ENCODE data around the gene RAB10.
"Not testable (repeated sequence)": the region's sequence is repeated elsewhere in the genome, so short reads cannot be mapped to it uniquely, and the experiment has no call there.

The RAB10 gene

DNA sequence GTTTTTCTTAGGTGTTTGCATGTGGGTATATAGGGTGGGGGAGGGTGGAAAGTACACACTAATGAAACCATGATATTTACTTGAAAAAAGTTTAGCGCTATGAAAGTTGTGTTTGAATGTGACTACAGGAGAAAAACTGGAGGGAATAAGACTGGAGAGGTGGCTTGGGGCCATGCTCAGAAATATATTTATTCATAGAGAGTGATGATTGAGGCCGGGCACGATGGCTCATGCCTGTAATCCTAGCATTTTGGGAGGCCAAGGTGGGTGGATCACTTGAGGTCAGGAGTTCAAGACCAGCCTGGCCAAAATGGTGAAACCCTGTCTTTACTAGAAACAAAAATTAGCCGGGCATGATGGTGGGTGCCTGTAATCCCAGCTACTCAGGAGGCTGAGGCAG is 55.0 kb downstream of the RAB10 start:
- not testable (repeated sequence) for DNase-seq (ENCODE audit: low read depth)

DNA sequence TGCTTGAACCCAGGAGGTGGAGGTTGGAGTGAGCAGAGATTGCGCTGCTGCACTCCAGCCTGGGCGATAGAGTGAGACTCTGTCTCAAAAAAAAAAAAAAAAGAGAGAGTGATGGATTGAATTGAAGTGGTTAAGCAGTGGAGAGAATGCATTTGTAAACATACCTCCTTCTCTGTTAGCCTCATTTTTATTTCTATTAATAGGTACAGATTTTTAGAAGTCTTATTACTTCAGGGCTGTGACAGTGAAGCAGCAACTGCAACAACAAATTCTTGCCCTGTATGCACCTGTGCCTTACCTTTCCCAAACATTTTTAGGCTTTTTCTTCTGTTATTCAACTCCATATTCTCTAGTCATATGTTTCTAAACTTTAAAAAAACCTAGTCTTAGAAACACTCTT is 55.5 kb downstream of the RAB10 start:
- no peak for DNase-seq (ENCODE audit: low read depth)

- no peak for DNase-seq (ENCODE audit: low read depth)
Measured at GRCh38 chr2:26095758-26096157, 61.9 kb downstream of the RAB10 start.

- no peak for DNase-seq (ENCODE audit: low read depth)
Measured at GRCh38 chr2:26099933-26100332, 66.0 kb downstream of the RAB10 start.

- no peak for DNase-seq (ENCODE audit: low read depth)
Measured at GRCh38 chr2:26100384-26100783, 66.5 kb downstream of the RAB10 start.

DNA sequence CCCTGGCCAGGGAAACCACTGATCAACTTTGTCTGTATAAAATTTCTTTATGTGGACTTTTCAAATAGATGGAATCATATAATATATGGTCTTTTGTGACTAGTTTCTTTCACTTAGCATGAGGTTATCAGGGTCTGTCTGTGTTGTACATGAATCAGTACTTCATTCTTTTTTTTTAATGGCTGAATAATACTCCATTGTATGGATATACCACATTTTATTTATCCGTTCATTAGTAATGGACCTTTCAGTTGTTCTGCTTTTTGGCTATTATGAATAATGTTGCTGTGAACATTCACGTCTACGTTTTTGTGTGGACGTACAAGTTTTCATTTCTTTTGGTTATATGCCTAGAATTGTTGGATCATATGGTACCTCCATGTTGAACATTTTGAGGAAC is 69.9 kb downstream of the RAB10 start:
- DNase-seq (ENCODE audit: low read depth), result no peak

- not testable (repeated sequence) for DNase-seq (ENCODE audit: low read depth)
Measured at GRCh38 chr2:26108701-26109100, 74.8 kb downstream of the RAB10 start.

- DNase-seq (ENCODE audit: low read depth), result no peak
Measured at GRCh38 chr2:26112201-26112600, 78.3 kb downstream of the RAB10 start.

DNA sequence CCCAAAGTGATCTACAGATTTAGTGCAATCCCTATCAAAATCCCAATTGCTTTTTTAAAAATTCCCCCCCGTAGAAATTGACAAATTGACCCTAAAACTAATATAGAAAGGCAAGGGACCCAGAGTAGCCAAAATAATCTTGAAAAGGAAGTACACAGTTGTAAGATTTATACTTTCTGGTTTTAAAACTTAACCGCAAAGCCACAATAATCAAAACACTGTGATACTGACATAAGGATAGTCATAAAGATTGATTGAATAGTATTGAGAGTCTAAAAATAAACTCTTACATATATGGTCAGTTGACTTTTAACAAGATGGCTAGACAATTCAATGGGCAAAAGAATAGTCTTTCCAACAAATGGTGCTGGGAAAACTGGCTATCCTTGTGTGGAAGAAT is 80.3 kb downstream of the RAB10 start:
- no peak for DNase-seq (ENCODE audit: low read depth)

DNA sequence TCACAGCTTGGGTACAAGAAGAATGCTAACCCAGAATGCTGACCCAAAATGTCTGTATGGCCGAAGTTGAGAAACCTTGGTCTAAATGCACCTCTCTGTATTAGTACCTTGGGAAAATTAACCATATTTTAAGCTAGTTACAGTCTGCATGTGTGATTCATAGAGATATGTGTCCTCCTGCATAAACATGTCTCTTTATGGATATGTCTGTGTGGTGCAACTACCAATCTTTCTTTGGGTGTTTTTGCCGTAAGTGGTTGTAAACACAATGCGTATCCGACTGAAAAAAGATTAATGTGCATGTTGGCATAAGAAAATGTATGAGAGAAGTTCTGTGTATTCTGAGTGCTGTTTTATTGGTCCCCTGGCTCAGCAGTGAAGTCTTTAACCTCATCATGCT is 84.8 kb downstream of the RAB10 start:
- no peak for DNase-seq (ENCODE audit: low read depth)

- DNase-seq (ENCODE audit: low read depth), result no peak
Measured at GRCh38 chr2:26119521-26119920, 85.6 kb downstream of the RAB10 start.

DNA sequence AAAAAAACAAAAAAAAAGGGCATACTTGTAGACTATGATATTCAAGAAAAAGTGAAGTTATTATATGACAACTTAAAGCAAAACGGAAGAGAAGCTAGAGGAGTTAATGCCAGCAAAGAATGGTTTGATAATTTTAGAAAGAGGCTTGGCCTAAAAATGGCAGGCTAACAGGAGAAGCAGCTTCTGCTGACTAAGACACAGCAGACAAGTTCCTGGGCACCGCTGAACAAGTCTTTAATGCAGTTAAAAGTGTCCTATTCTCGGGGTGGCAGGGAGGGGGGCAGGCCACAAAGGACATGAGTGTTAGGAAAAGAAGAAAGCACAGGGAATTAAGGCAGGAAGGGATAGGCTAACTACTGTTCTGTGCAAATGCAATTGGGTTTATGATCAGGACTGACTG is 88.7 kb downstream of the RAB10 start:
- DNase-seq (ENCODE audit: low read depth), result no peak

DNA sequence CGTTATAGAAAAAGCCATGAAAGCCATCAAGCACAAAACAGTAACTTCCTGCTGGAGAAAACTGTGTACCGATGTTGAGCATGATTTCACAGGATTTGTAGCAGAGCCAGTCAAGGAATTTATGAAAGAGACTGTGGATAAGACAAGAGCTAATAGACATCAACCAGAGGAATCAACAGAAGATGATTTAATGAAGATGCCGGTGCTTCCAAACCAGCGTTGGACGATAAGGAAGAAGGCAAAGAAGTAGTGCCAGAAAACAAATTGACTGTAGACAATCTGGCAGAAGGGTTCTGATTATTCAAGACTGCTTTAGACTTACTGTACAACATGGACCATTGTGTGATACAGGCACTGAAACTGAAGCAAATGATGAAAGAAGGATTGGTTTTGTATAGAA is 89.5 kb downstream of the RAB10 start:
- DNase-seq (ENCODE audit: low read depth), result no peak

DNA sequence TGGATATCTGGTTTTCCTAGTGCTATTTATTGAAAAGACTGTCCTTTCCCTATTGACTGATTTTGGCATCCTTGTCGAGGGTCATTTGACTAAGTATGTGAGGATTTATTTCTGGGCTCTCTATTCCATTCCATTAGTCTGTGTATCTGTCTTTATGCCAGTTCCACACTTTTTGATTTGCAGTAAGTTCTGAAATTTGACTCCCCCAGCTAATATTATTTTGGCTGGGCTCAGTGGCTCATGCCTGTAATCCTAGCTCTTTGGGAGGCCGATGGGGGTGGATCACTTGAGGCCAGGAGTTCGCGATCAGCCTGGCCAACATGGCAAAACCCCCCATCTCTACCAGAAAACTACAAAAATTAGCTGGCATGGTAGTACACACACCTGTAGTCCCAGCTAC is 92.2 kb downstream of the RAB10 start:
- DNase-seq (ENCODE audit: low read depth), result peak; percentile 44

- no peak for DNase-seq (ENCODE audit: low read depth)
Measured at GRCh38 chr2:26128176-26128575, 94.3 kb downstream of the RAB10 start.

DNA sequence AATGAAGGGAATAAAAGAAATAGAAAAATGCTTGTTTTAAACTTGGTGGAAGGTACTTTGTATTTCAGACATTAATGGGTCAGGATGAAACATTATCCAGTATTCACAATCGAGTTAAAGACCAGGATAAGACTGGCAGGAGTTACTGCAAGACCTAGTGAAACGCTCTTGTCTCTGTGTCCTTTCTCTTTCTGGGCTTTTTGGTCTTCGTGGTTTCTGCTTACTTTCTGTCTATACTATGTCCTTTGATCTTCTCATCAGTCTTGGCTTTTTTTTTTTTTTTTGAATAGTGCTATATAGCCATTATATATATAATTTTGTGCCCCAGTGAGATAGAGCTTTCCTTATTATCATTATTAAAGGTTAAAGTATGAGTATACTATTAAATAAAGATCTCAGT is 96.9 kb downstream of the RAB10 start:
- no peak for DNase-seq (ENCODE audit: low read depth)

DNA sequence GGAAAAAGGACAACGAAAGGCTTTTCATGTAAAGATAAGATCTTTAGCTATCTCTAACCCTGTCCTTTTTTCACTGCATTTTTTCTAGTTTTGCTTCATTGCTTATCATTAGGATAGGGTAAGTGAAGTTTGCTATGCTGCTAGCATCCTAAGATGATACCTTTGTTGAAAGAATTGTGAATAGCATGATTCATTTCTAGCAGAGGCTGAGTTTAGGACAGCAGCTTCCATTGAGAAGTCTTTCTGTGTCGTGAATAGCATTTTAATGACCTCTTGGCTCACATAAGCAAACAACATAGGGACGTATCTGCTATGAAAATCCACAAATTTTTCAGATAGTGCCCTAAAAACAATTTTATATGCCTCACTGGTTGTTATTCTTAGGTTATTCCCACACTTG is 102.6 kb downstream of the RAB10 start:
- no peak for DNase-seq (ENCODE audit: low read depth)

DNA sequence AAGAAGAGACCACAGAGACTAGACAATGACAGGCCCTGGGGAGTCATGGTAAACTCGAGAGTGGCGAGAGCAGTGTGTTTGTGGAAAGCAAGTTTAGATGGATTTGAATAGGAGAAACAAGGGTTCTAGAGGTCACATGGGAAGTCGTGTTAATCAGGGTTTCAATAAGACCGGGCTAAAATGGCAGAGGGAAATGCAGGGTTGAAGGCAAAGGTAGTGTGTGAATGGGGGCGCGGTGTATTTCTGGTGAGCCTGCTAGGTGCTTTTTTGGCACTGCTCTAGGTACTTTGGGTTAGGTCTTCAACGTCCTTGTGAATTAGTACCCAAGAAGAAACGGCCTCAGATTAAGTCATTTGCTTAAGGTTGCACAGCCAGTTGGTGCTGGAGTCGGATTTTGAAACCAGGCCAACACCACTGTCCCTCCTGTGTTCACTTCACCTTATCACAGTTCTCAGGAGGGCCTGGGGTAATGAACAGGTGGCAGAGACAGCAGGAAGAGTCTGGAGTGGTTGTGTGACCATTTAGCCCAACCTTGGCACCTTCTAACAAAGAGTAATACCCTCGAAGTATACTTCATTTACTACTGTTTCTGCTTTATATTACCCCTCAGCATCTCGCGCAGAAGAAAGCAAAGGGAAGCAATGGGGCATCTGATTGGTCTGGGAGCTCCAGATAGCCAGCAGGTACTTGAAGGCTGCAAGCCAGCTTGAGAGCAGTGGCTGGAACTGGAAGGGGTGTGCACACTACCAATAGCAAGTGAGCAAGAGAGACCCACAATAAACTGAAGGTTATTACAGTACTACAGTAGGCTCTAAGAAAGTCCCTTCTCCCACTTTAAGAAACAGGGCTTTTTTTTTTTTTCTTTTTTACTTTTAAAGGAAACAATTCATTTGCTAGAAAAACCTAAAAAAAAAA is 105.6 kb downstream of the RAB10 start:
- DNase-seq (ENCODE audit: low read depth), result no peak

DNA sequence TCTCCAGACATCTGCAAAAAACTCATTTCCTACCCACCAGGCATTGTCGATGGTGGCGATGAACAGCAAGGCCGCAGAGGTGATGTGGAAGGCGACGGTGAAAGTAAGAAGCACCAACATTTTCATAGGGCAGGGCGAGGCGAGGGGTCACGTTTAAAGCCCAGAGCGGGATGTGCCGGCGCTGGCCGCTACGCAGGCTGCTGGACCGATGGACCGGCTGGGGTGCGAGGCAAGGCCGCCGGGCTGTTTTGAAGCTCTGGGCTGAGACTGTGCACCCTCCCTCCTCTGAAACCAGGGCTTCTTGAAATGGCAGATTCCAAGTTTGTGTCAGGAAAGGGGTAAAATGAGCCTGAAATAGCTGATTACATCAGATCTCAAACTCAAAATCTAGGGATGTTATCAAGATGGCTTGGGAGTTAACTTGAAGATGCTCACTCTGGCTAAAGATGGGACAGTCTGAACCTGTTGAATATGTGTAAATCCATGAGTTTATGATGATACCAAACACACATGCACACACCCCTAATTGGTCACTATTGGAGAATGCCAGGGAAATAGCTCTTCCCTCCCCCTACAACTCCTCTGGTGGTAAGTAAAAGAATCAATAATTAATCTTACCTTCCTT is 107.4 kb downstream of the RAB10 start:
- DNase-seq (ENCODE audit: low read depth), result no peak

DNA sequence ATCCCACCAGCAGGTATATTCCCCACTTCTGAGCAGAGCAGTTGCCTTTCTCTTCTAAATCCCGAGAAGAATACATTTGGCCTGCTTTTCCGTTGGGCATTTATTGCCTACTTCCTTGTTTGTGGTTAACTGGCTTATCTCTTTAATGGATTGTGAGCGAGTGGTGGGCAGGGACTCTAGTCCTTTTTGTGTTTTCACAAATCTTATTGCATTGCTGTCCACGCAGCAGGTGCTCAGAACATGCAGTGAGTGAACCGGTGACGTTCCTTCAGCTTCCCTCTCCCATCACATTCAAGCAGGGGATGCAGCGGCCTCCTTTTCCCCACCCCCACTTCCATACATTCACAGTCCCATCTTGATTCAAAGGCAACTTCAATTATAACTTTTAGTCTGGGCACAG is 110.1 kb downstream of the RAB10 start:
- no peak for DNase-seq (ENCODE audit: low read depth)

GRCh38 chr2:26144953-26145680 is 111.2 kb downstream of the RAB10 start:
- peak; percentile 43 for DNase-seq (ENCODE audit: low read depth)

DNA sequence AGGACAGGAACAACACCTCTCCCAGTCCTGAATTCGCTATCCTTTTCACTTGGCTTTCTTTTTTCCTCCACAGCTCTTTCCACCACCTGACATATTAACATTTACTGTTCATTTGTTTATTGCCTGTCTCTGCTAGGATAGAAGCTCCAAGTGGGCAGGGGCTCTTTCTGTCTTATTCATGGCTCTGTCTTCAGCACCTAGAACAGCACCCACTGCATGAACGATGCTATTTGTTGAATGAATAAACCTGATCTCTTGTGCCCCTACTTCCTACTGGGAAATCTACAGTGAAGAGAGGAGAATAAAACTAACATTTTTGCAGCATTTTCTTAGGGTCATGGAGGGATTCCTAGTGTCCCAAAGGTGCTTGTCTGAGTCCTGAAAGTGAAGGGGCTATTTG is 114.6 kb downstream of the RAB10 start:
- peak; percentile 23 for DNase-seq (ENCODE audit: low read depth)

- DNase-seq (ENCODE audit: low read depth), result no peak
Measured at GRCh38 chr2:26150243-26150642, 116.4 kb downstream of the RAB10 start.
